NCI-H146 treated with DMSO at 0.1 percent for 48 hours (cell line): ENCODE data around the gene MPV17L2.
"Not testable (repeated sequence)": the region's sequence is repeated elsewhere in the genome, so short reads cannot be mapped to it uniquely, and the experiment has no call there.

ENCODE experiments used
- DNase-seq: peaks from one replicate; lab custom pipeline; 2025; ENCODE audit not compliant: unreplicated experiment; lab: John Stamatoyannopoulos, UW

The MPV17L2 gene

GRCh38 chr19:18192673-18193387 is at the start of gene MPV17L2:
MPV17L2 (plus strand) TSS chr19:18193218; CDS start chr19:18193282, 64 bp downstream.
- DNase-seq = peak; percentile 99

DNA sequence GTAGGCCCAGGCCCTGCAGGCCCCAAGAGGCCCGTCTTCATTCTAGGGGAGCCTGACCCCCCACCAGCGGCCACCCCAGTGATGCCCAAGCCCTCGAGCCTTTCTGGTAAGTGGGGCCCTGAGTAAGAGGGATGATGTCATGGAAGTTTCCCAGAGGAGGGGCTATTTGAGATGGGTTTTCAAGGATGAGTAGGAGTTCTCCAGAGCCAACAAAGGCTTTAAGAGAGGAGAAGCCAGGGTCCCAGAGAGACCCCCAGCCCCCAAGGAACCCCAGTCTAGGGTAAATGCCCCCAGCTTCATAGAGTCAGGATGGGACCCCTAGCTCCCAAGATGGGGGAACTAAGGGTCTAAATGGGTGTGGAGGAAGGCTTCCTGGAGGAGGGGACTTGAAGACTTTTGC is 49.1 kb upstream of the MPV17L2 start:
- DNase-seq = no peak

DNA sequence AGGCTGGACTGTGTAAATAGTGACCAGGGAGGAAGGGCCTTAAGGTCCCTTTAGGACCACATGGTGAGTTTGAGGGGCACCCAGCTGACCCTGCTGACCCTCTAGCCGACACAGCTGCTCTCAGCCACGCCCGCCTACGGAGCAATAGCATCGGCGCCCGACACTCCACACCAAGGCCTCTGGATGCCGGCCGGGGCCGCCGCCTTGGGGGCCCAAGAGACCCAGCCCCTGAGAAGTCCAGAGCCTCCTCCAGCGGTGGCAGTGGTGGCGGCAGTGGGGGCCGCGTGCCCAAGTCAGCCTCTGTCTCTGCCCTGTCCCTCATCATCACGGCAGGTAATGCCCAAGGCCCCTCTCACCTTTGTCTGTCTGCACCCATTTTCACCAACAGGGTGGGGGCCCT is 48.7 kb upstream of the MPV17L2 start:
- DNase-seq = no peak

- no peak for DNase-seq
Observed at GRCh38 chr19:18144906-18145305, 48.1 kb upstream of the MPV17L2 start.

GRCh38 chr19:18145391-18145999 is 47.5 kb upstream of the MPV17L2 start:
- DNase-seq = no peak

GRCh38 chr19:18147396-18147795 is 45.6 kb upstream of the MPV17L2 start:
- no peak for DNase-seq

- no peak for DNase-seq
Observed at GRCh38 chr19:18149596-18149975, 43.4 kb upstream of the MPV17L2 start.

DNA sequence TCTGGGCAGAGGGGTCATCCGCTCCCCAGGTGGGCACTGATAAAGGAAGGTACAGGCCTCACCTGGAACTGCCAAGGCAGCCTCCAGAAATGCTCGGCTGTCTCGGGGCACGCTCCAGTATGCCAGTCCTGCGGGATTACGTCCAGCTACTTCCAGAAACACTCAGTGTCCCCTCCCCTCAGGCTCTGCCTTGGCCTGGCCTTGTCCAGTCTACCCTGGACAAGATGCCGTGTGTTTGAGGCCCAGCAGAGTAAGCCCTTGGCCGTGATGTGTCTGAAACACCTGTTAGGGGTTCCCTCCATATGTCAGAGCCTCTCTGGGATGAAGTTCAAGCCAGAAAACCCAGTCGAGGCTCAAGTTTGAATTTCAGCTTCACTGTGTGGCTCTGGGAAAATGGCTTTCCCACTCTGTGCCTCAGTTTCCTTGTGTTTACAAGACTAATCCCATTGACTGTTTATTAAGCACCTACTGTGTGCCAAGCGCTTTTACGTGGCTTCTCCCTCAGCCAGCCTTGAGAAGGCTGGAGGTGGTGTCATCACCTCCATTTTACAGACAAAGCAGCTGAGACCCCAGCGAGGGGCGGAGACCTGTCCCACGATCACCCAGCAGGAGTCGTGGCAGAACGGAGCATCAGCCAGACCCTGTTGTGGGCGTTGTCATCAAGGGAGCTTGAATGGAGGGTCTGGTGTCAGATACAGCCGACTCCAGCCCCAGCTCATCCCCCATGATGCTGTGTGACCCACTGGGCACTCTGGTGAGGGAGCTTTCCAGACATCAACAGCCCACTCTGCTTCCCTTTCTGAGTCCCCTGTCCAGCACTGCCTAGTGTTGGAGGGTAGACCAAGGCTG is 42.0 kb upstream of the MPV17L2 start:
- DNase-seq = no peak

- DNase-seq = peak; percentile 98
Observed at GRCh38 chr19:18152442-18152816, 40.6 kb upstream of the MPV17L2 start.

DNA sequence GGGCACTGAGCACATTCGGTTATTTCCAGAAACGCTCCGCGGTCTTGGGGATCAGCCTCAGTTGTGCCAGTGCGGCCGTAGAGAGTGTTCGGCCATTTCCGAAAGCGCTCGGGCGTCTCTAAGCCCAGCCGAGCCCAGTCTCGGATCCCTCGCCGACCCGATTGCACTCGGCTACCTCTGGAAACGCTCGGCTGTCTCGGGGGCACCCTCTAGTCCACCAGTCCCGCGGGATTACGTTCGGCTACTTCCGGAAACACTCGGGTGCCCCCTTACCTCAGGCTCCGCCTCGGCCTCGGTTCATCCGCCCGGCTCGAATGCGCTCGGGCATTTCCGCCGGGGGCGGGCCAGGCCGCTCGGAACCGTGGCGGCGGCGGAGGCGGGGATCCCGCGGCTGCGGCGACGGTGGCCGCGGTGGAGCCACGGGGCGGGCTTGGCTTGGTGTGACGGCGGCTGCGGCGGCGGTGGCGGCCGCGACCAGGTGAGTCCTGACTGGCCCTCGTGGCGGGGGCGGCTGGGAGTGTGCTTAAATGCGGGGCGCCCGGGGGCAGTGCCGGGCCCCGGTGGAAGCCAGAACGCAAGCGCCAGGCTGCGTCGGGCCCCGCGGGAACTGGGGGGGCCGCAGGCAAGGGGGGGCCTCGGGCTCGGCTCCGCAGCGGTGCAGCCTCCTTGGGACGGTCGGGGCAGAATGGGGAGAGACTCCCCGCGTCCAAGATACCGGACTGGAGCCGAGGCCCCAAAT is 40.0 kb upstream of the MPV17L2 start, which contains the start of gene PIK3R2:
Gene PIK3R2 (plus strand): TSS at position 347 of the 739 bp plus-strand sequence. CDS start 2,717 bp downstream, outside the sequence.
- DNase-seq = peak; percentile 99

- no peak for DNase-seq
Observed at GRCh38 chr19:18153556-18154134, 39.4 kb upstream of the MPV17L2 start.

DNA sequence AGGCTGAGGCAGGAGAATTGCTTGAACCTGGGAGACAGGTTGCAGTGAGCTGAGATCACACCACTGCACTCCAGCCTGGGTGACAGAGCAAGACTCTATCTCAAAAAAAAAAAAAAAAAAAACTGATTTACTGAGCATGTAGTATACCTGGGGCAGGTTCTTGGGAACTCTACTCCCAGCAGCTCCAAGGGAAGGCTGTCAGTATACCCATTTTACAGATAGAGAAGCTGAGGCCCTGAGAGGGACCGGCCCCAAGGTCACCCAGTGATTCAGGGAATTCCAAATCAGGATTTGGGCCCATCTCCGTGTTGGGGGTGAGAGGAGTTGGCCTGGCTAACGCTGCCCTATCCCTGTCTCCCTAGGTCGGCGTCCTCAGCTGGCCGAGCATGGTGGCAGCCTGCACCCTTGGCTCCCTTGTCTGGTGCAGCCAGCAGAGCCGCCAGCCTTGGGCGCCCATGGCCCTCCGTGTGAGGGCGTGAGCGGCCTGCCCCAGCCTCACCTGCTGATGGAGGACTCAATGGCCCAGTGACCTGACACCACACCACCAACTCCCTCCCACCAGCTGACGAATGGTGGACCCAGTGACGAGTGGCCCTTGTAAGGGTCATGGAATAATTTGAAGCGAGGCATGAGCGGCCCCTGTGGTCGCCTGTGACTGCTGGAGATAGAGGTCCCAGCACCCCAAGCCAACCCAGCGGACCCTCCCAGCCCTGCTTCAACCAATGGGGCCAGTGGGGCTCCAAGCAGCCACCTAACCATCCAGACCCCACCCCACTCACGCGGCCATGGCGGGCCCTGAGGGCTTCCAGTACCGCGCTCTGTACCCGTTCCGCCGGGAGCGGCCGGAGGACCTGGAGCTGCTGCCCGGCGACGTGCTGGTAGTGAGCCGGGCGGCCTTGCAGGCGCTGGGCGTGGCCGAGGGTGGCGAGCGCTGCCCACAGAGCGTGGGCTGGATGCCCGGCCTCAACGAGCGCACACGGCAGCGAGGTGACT is 37.6 kb upstream of the MPV17L2 start:
- no peak for DNase-seq

- no peak for DNase-seq
Observed at GRCh38 chr19:18156268-18156667, 36.8 kb upstream of the MPV17L2 start.

DNA sequence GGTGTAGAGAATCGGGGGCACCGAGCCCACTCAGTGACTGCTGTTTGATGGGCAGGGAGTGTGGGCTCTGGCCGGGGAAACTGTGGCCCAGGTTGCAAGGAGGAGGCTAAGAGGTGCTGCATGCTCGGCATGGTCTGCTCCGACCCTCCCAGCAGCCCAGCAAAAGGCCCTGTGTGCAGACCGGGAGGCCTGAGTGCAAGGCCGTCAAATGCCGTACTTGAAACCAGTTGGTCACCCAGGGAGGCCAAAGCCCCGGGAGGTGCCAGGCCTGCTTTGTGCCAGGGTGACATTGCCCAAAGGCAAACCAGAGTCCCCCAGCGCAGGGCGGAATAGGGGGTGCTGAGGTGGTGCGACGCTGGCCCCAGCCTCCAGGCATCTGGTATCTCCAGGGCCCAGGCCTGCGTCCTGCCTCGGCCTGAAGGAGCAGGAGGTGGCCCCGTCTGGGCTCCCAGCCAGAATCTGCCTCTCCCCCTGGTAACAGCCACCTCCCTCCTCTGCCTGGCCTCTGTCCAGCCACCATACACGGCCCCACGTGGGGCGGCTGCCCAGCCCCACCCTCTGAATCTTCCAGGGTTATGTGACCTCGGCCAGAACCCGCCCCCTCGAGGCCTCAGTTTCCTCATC is 36.1 kb upstream of the MPV17L2 start:
- DNase-seq = peak; percentile 68

DNA sequence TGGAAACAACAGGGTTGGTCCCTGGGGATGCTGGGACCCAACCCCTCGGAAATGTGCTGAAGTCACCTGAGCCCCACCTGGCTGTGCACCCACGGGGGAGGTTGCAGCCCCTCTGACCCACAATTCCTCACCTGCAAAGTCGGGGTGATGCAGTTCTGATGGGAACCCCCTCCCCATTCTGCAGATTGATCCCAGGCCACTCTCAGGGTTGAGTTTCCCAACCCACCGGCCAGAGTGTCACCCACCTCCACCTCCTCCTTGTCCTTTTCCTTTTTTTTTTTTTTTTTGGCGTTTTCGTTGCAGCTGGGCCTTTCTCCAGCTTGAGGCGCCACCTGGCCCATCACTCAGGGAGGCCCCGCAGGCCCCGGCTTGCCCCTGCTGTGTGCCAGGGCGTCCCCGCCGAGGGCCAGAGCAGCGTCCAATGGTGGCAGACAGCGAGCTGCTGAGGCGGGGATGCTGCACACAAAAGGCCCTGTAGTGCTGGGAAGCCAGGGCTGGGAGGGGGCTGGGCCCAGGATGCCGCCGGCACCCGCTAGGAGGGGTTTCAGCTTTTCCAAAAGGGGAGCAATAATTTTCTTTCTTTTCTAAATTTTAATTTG is 35.5 kb upstream of the MPV17L2 start:
- peak; percentile 94 for DNase-seq

- no peak for DNase-seq
Observed at GRCh38 chr19:18158467-18158866, 34.6 kb upstream of the MPV17L2 start.

DNA sequence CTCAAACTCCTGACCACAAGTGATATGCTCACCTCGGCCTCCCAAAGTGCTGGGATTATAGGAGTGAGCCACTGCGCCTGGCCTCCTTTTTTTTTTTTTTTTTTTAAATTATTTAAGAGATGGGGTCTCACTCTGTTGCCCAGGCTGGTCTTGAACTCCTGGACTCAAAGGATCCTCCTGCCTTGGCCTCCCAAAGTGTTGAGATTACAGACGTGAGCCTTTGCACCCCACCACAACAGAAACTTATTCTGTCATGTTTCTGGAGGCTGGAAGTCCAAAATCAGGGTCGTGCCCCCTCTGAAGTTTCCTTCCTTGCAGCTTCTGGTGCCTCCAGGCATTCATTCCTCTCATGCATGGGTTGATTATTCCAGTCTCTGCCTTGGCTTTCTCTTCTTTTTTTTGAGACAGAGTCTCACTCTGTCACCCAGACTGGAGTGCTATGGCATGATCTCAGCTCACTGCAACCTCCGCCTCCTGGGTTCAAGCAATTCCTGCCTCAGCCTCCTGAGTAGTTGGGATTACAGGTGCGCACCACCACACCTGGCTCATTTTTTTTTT is 33.9 kb upstream of the MPV17L2 start:
- DNase-seq = not testable (repeated sequence)

GRCh38 chr19:18159810-18160209 is 33.2 kb upstream of the MPV17L2 start:
- no peak for DNase-seq
